Brain microvascular endothelial cell (primary cell): ENCODE data around the gene POLR3E.
"Not testable (repeated sequence)": the region's sequence is repeated elsewhere in the genome, so short reads cannot be mapped to it uniquely, and the experiment has no call there.

Source experiments
- DNase-seq: peaks from one replicate; pipeline ENCODE4 v3.0.0-alpha.2; 2020
- H3K27ac ChIP-seq: fragments of 250-450 bp; sonication (Bioruptor Pico); 2 replicates; pipeline ENCODE4 v1.5.1; 2020; ENCODE audit warnings: mild to moderate bottlenecking, moderate library complexity
- H3K27me3 ChIP-seq: fragments of 250-450 bp; sonication (Bioruptor Pico); replicated peaks from 2 replicates; pipeline ENCODE4 v1.5.1; 2020; ENCODE audit warnings: mild to moderate bottlenecking
- H3K36me3 ChIP-seq: fragments of 250-450 bp; sonication (Bioruptor Pico); replicated peaks from 2 replicates; pipeline ENCODE4 v1.5.1; 2020; ENCODE audit warnings: mild to moderate bottlenecking
- H3K4me3 ChIP-seq: 2 replicates; pipeline ENCODE4 v1.5.1; 2011; ENCODE audit warnings: low read depth, mild to moderate bottlenecking, control low read depth, low read length, moderate library complexity
- CTCF ChIP-seq: IDR thresholded peaks from 2 replicates; pipeline ENCODE4 v1.5.1; 2011; ENCODE audit warnings: low read depth, mild to moderate bottlenecking, moderate library complexity, low read length, control low read depth, inconsistent platforms; ENCODE audit errors: missing control alignments
- in situ Hi-C: cut with HindIII; loops from 2 replicates; pipeline ENCODE4 v1.10.0; 2017; ENCODE audit warnings: low sequenced_read_pairs, low pct_ligation_motif_present

Gene POLR3E

GRCh38 chr16:22364241-22364640 is 67.0 kb downstream of the POLR3E start:
- Histone ChIP-seq H3K27me3 (no peaks in the 10 kb centered on the region), H3K4me3 (no peak overlapping the region), H3K27ac (no peak overlapping the region), H3K36me3 (peaks cover 41% of the 10 kb centered on the region)
- in situ Hi-C loops, result no loop called here
- no peak for TF ChIP-seq CTCF
- DNase-seq, result no peak

GRCh38 chr16:22366371-22366770 is 69.2 kb downstream of the POLR3E start:
- Histone ChIP-seq H3K36me3 (peaks cover 36% of the 10 kb centered on the region), H3K27ac (peak overlapping the region; percentile 29), H3K4me3 (no peak overlapping the region), H3K27me3 (no peaks in the 10 kb centered on the region)
- in situ Hi-C loops, result no loop called here
- DNase-seq, result no peak
- no peak for TF ChIP-seq CTCF

GRCh38 chr16:22366889-22367288 is 69.7 kb downstream of the POLR3E start:
- Histone ChIP-seq H3K36me3 (peaks cover 35% of the 10 kb centered on the region), H3K27ac (no peak overlapping the region), H3K4me3 (no peak overlapping the region), H3K27me3 (no peaks in the 10 kb centered on the region)
- TF ChIP-seq CTCF, result no peak
- no peak for DNase-seq
- in situ Hi-C loops, result no loop called here

GRCh38 chr16:22368200-22368826 is 71.1 kb downstream of the POLR3E start:
- H3K27me3 ChIP-seq, DNase-seq, H3K4me3 ChIP-seq, H3K27ac ChIP-seq, in situ Hi-C loops: not testable (repeated sequence)
- peaks cover 23% of the 10 kb centered on the region for H3K36me3 ChIP-seq

GRCh38 chr16:22369221-22369811 is 72.1 kb downstream of the POLR3E start:
- Histone ChIP-seq H3K27ac (peak overlapping the region; percentile 68), H3K4me3 (no peak overlapping the region), H3K36me3 (peaks cover 15% of the 10 kb centered on the region), H3K27me3 (no peaks in the 10 kb centered on the region)
- in situ Hi-C loops, result no loop called here
- DNase-seq, result no peak
- no peak for TF ChIP-seq CTCF

GRCh38 chr16:22370038-22370820 is 73.0 kb downstream of the POLR3E start:
- peaks cover 7% of the 10 kb centered on the region for H3K36me3 ChIP-seq
- no peak for TF ChIP-seq CTCF
- in situ Hi-C loops, result no loop called here
- H3K27ac ChIP-seq, result peak overlapping the region; percentile 68
- DNase-seq, result no peak
- H3K4me3 ChIP-seq, result no peak overlapping the region
- H3K27me3 ChIP-seq, result no peaks in the 10 kb centered on the region
